HEK293 (cell line): Measurements from ENCODE around the gene FAM89B.

Source experiments
- CTCF ChIA-PET: fragments of 350-600 bp; formaldehyde crosslinking; extraction: SDS; loops from one replicate; lab custom pipeline; 2021; ENCODE audit warnings: antibody characterized with exemption; lab: Yijun Ruan, JAX
- POLR2A ChIA-PET: fragments of 300-600 bp; formaldehyde crosslinking; extraction: SDS; loops from one replicate; lab custom pipeline; 2020; ENCODE audit warnings: antibody characterized with exemption, inconsistent platforms; lab: Yijun Ruan, JAX
- H3K27ac ChIP-seq: fragments of 200-500 bp; sonication (Bioruptor generic); 2 replicates; pipeline ENCODE4 v1.5.1; 2014; ENCODE audit warnings: low read depth, low read length, control low read depth, inconsistent platforms; ENCODE audit errors: extremely low read depth
- H3K36me3 ChIP-seq, 2 experiments: fragments of 200-500 bp in 1 of 2; sonication (Bioruptor generic) in 1 of 2; 1 replicate in 1 of 2; 2 replicates in 1 of 2; pipeline ENCODE4 v1.5.1; 2014 to 2017; ENCODE audit warnings: inconsistent platforms in 2 of 2, low read length in 2 of 2; ENCODE audit not compliant: control insufficient read depth in 2 of 2, insufficient read depth in 1 of 2
- H3K4me1 ChIP-seq: fragments of 200-500 bp; sonication (Bioruptor generic); 2 replicates; pipeline ENCODE4 v1.5.1; 2014; ENCODE audit warnings: mild to moderate bottlenecking, low read length, inconsistent platforms; ENCODE audit not compliant: control insufficient read depth, insufficient read depth
- H3K4me3 ChIP-seq: 2 replicates; pipeline ENCODE4 v1.5.1; 2011; ENCODE audit warnings: low read depth, mild to moderate bottlenecking, control low read depth, low read length, moderate library complexity
- H3K9me3 ChIP-seq: fragments of 200-500 bp; sonication (Bioruptor generic); 2 replicates; pipeline ENCODE4 v1.5.1; 2014; ENCODE audit warnings: low read depth, low read length, inconsistent platforms; ENCODE audit not compliant: control insufficient read depth, insufficient read depth
- BCL11A ChIP-seq: fragments of 450-650 bp; formaldehyde crosslinking; IDR thresholded peaks from 2 replicates; pipeline ENCODE4 v1.5.1; 2016; ENCODE audit warnings: low read depth, missing biosample characterization, missing genetic modification characterization
- BCL11B ChIP-seq: fragments of 450-650 bp; formaldehyde crosslinking; IDR thresholded peaks from 2 replicates; pipeline ENCODE4 v1.5.1; 2016; ENCODE audit warnings: low read depth, missing biosample characterization, missing genetic modification characterization
- GLIS2 ChIP-seq: fragments of 450-650 bp; formaldehyde crosslinking; IDR thresholded peaks from 2 replicates; pipeline ENCODE4 v1.5.1; 2016; ENCODE audit warnings: missing biosample characterization, missing genetic modification characterization
- HOXD13 ChIP-seq: sonication (generic); formaldehyde crosslinking; IDR thresholded peaks from 2 replicates; pipeline ENCODE4 v1.8.0; 2022; ENCODE audit warnings: missing genetic modification reagents, borderline replicate concordance
- KLF8 ChIP-seq: fragments of 450-650 bp; formaldehyde crosslinking; IDR thresholded peaks from 2 replicates; pipeline ENCODE4 v1.5.1; 2016; ENCODE audit warnings: missing biosample characterization, missing genetic modification characterization
- PRDM1 ChIP-seq: fragments of 450-650 bp; formaldehyde crosslinking; IDR thresholded peaks from 2 replicates; pipeline ENCODE4; 2016; ENCODE audit warnings: missing biosample characterization, missing genetic modification characterization
- SALL2 ChIP-seq: fragments of 450-650 bp; formaldehyde crosslinking; IDR thresholded peaks from 2 replicates; pipeline ENCODE4 v1.5.0; 2017; ENCODE audit warnings: missing biosample characterization, mild to moderate bottlenecking, missing genetic modification characterization, borderline replicate concordance
- WT1 ChIP-seq: fragments of 450-650 bp; formaldehyde crosslinking; IDR thresholded peaks from 2 replicates; pipeline ENCODE4 v1.5.1; 2016; ENCODE audit warnings: missing biosample characterization, missing genetic modification characterization
- YY1 ChIP-seq: fragments of 450-650 bp; formaldehyde crosslinking; IDR thresholded peaks from 2 replicates; pipeline ENCODE4 v1.5.1; 2018; ENCODE audit warnings: missing biosample characterization, missing genetic modification characterization
- YY2 ChIP-seq: fragments of 450-650 bp; formaldehyde crosslinking; IDR thresholded peaks from 2 replicates; pipeline ENCODE4 v1.5.1; 2016; ENCODE audit warnings: missing biosample characterization, missing genetic modification characterization
- ZBTB21 ChIP-seq: fragments of 450-650 bp; formaldehyde crosslinking; IDR thresholded peaks from 2 replicates; pipeline ENCODE4 v1.5.1; 2017; ENCODE audit warnings: missing biosample characterization, missing genetic modification characterization
- ZBTB7A ChIP-seq: fragments of 450-650 bp; formaldehyde crosslinking; IDR thresholded peaks from 2 replicates; pipeline ENCODE4 v1.5.1; 2016; ENCODE audit warnings: low read depth, missing biosample characterization, missing genetic modification characterization
- ZBTB8A ChIP-seq: fragments of 450-650 bp; formaldehyde crosslinking; IDR thresholded peaks from 2 replicates; pipeline ENCODE4 v1.5.1; 2016; ENCODE audit warnings: missing biosample characterization, missing genetic modification characterization
- ZEB2 ChIP-seq: fragments of 450-650 bp; formaldehyde crosslinking; IDR thresholded peaks from 2 replicates; pipeline ENCODE4 v1.5.1; 2016; ENCODE audit warnings: missing biosample characterization, missing genetic modification characterization
- ZIC2 ChIP-seq: fragments of 450-650 bp; formaldehyde crosslinking; IDR thresholded peaks from 2 replicates; pipeline ENCODE4 v1.5.1; 2016; ENCODE audit warnings: missing biosample characterization, missing genetic modification characterization
- ZNF146 ChIP-seq: fragments of 450-650 bp; formaldehyde crosslinking; IDR thresholded peaks from 2 replicates; pipeline ENCODE4 v1.5.1; 2016; ENCODE audit warnings: missing biosample characterization, missing genetic modification characterization
- ZNF169 ChIP-seq: fragments of 450-650 bp; formaldehyde crosslinking; IDR thresholded peaks from 2 replicates; pipeline ENCODE4 v1.5.1; 2016; ENCODE audit warnings: missing biosample characterization, missing genetic modification characterization
- ZNF174 ChIP-seq: fragments of 450-650 bp; formaldehyde crosslinking; IDR thresholded peaks from 2 replicates; pipeline ENCODE4 v1.5.0; 2017; ENCODE audit warnings: missing biosample characterization, mild to moderate bottlenecking, missing genetic modification characterization
- ZNF19 ChIP-seq: fragments of 450-650 bp; formaldehyde crosslinking; IDR thresholded peaks from 2 replicates; pipeline ENCODE4; 2016; ENCODE audit warnings: missing biosample characterization, missing genetic modification characterization, low read depth
- ZNF311 ChIP-seq: fragments of 450-650 bp; formaldehyde crosslinking; IDR thresholded peaks from 2 replicates; pipeline ENCODE4 v1.5.1; 2017; ENCODE audit warnings: missing biosample characterization, missing genetic modification characterization, borderline replicate concordance
- ZNF350 ChIP-seq: fragments of 450-650 bp; formaldehyde crosslinking; IDR thresholded peaks from 2 replicates; pipeline ENCODE4 v1.5.0; 2017; ENCODE audit warnings: missing biosample characterization, mild to moderate bottlenecking, missing genetic modification characterization
- ZNF416 ChIP-seq: fragments of 450-650 bp; formaldehyde crosslinking; IDR thresholded peaks from 2 replicates; pipeline ENCODE4 v1.5.1; 2016; ENCODE audit warnings: missing biosample characterization, missing genetic modification characterization
- ZNF433 ChIP-seq: fragments of 450-650 bp; formaldehyde crosslinking; IDR thresholded peaks from 2 replicates; pipeline ENCODE4 v1.5.1; 2016; ENCODE audit warnings: missing biosample characterization, missing genetic modification characterization, low read depth
- ZNF544 ChIP-seq: fragments of 450-650 bp; formaldehyde crosslinking; IDR thresholded peaks from 2 replicates; pipeline ENCODE4 v1.5.0; 2017; ENCODE audit warnings: missing biosample characterization, missing genetic modification characterization
- ZNF561 ChIP-seq: fragments of 450-650 bp; IDR thresholded peaks from 2 replicates; pipeline ENCODE4 v1.5.1; 2018; ENCODE audit warnings: missing biosample characterization, missing genetic modification characterization, borderline replicate concordance
- ZNF596 ChIP-seq: fragments of 450-650 bp; IDR thresholded peaks from 2 replicates; pipeline ENCODE4 v1.5.0; 2018; ENCODE audit warnings: missing biosample characterization, mild to moderate bottlenecking, missing genetic modification characterization, moderate library complexity
- ZNF629 ChIP-seq: fragments of 450-650 bp; formaldehyde crosslinking; IDR thresholded peaks from 2 replicates; pipeline ENCODE4 v1.5.1; 2017; ENCODE audit warnings: missing biosample characterization, missing genetic modification characterization
- ZNF707 ChIP-seq: fragments of 450-650 bp; formaldehyde crosslinking; IDR thresholded peaks from 2 replicates; pipeline ENCODE4 v1.5.1; 2016; ENCODE audit warnings: missing biosample characterization, missing genetic modification characterization
- ZSCAN30 ChIP-seq: fragments of 450-650 bp; IDR thresholded peaks from 2 replicates; pipeline ENCODE4 v1.5.1; 2018; ENCODE audit warnings: missing biosample characterization, mild to moderate bottlenecking, missing genetic modification characterization, moderate library complexity
- TF ChIP-seq, protein P1 (sequence below): fragments of 450-650 bp; formaldehyde crosslinking; IDR thresholded peaks from 2 replicates; pipeline ENCODE4 v1.5.1; 2017; ENCODE audit warnings: missing biosample characterization, mild to moderate bottlenecking, missing genetic modification characterization, moderate library complexity
- TF ChIP-seq, protein P2 (sequence below): fragments of 450-650 bp; formaldehyde crosslinking; IDR thresholded peaks from 2 replicates; pipeline ENCODE4; 2016; ENCODE audit warnings: missing biosample characterization, missing genetic modification characterization
- TF ChIP-seq, protein P3 (sequence below): fragments of 450-650 bp; formaldehyde crosslinking; IDR thresholded peaks from 2 replicates; pipeline ENCODE4 v1.5.1; 2016; ENCODE audit warnings: missing biosample characterization, missing genetic modification characterization

FAM89B gene

DNA sequence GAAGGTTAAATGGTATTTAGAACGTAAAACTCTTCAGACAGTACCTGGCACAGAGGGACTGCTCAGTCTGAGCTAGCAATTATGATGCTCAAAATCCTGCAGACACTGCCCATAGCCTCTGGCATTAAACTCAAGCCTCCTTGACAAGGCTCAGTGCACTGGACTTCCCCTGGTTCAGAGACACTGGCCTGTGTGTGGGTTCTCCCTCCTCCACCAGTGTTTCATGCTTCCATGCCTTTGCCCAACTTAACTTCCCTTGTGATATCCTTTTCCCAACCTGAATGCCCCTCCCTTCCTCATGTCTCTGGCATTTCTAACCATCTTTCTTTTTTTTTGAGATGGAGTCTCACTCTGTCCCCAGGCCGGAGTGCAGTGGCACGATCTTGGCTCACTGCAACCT, 23.2 kb upstream of the FAM89B start:
- H3K36me3 ChIP-seq = peaks cover 5 to 74% of the 10 kb centered on the region in 2 experiments; a peak in 2 of 3 replicates
- H3K27ac ChIP-seq = no peak overlapping the region
- ChIA-PET POLR2A (interaction anchor here (0.7 to 3.0 kb wide), 5 partner anchors 9 to 76 kb away, joined by 3 to 9 read pairs (median 5); partner anchors contain the start of gene ZNRD2), CTCF (interaction anchor here (0.7 to 1.9 kb wide), 3 partner anchors 24 to 219 kb away, joined by 3 to 7 read pairs (median 4); no protein-coding TSS in a partner anchor)
- TF ChIP-seq ZNF174 (tag by site-specific recombination) = no peak
- no peak for TF ChIP-seq ZSCAN30 (tag by site-specific recombination)
- no peak for TF ChIP-seq SALL2 (tag by site-specific recombination)
- no peak for TF ChIP-seq YY1
- TF ChIP-seq ZNF350 = no peak
- TF ChIP-seq ZNF311 (tag by site-specific recombination) = no peak
- TF ChIP-seq ZNF707 (tag by site-specific recombination) = no peak
- TF ChIP-seq YY2 (tag by site-specific recombination) = no peak
- no peak for TF ChIP-seq HOXD13
- TF ChIP-seq, protein P1, sequence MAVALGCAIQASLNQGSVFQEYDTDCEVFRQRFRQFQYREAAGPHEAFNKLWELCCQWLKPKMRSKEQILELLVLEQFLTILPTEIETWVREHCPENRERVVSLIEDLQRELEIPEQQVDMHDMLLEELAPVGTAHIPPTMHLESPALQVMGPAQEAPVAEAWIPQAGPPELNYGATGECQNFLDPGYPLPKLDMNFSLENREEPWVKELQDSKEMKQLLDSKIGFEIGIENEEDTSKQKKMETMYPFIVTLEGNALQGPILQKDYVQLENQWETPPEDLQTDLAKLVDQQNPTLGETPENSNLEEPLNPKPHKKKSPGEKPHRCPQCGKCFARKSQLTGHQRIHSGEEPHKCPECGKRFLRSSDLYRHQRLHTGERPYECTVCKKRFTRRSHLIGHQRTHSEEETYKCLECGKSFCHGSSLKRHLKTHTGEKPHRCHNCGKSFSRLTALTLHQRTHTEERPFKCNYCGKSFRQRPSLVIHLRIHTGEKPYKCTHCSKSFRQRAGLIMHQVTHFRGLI (tag by site-specific recombination) = no peak
- H3K9me3 ChIP-seq = no peaks in the 10 kb centered on the region
- no peaks in the 10 kb centered on the region; the same call in 1 of the 2 replicates for H3K4me1 ChIP-seq
- H3K4me3 ChIP-seq = no peak overlapping the region

DNA sequence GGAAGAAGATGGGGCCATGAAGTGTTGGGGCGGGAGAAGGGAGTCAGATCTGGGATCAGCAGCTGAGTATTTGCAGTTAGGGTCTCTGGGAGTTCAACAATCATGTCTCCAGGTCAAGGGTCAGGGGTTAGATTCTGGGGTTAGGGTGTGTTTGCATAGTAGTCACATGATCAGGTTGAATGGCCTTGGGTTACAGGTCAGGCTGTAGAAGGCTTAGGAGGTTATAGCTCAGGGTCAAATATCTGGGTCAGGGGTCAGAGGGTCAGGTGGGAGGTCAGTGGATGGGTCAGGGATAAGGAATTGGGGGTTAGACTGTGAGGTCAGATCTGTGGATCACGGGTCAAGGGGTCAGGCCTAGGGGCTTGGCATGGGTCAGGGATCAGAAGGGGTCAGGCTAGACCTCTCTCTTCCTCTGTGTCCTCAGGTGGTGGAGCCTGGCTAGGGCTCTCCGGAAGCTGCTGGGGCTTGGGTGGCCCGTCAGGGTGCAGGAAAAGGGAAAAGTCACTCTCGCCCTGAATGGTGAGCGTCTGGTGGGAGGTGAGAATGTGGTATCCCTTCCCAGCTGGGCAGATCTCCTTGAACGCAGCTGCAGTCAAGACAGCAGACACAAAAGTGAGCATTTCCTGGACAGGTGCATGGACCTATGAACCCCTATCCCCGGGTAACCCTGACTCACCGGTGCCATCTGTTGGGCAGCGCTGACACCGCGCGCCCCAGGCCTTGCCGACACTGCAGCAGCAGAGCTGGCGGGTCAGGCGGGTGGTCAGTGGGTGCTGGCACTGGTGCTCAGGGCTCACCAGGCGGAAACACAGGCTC, 20.6 kb upstream of the FAM89B start:
- Histone ChIP-seq H3K36me3 (peaks cover 5 to 55% of the 10 kb centered on the region in 2 experiments; a peak in 2 of 3 replicates), H3K9me3 (no peaks in the 10 kb centered on the region), H3K27ac (no peak overlapping the region), H3K4me3 (no peak overlapping the region), H3K4me1 (no peaks in the 10 kb centered on the region; the same call in 1 of the 2 replicates)
- ChIA-PET CTCF (interaction anchor here (0.5 to 4.3 kb wide), 23 partner anchors 9 to 881 kb away, joined by 3 to 53 read pairs (median 4); partner anchors contain the start of genes FAM89B, PCNX3 and ZNRD2), POLR2A (interaction anchor here (0.5 to 2.7 kb wide), 9 partner anchors 11 to 477 kb away, joined by 3 to 9 read pairs (median 4); partner anchors contain the start of genes MALAT1, SCYL1 and ZNRD2)
- TF ChIP-seq BCL11B (peak; percentile 100), ZSCAN30 (tag by site-specific recombination) (no peak), GLIS2 (tag by site-specific recombination) (no peak), ZNF596 (tag by site-specific recombination) (peak; percentile 73), ZBTB21 (tag by site-specific recombination) (no peak), ZNF169 (no peak), ZNF561 (tag by site-specific recombination) (no peak), BCL11A (tag by site-specific recombination) (peak; percentile 100), WT1 (0 out of 2 replicates have a peak, but pooled peaks have one; percentile 22), ZIC2 (tag by site-specific recombination) (no peak), ZNF629 (tag by site-specific recombination) (0 out of 2 replicates have a peak, but pooled peaks have one; percentile 11), ZNF433 (tag by site-specific recombination) (no peak), KLF8 (no peak), ZNF416 (no peak), ZNF146 (tag by site-specific recombination) (peak; percentile 24; the same call in 1 of the 2 replicates), ZNF544 (tag by site-specific recombination) (no peak), ZNF19 (no peak), ZBTB8A (tag by site-specific recombination) (peak; percentile 22; the same call in 1 of the 2 replicates), PRDM1 (peak; percentile 80), ZNF174 (tag by site-specific recombination) (no peak), ZBTB7A (tag by site-specific recombination) (peak; percentile 96), ZEB2 (tag by site-specific recombination) (0 out of 2 replicates have a peak, but pooled peaks have one; percentile 28)
- TF ChIP-seq, protein P2, sequence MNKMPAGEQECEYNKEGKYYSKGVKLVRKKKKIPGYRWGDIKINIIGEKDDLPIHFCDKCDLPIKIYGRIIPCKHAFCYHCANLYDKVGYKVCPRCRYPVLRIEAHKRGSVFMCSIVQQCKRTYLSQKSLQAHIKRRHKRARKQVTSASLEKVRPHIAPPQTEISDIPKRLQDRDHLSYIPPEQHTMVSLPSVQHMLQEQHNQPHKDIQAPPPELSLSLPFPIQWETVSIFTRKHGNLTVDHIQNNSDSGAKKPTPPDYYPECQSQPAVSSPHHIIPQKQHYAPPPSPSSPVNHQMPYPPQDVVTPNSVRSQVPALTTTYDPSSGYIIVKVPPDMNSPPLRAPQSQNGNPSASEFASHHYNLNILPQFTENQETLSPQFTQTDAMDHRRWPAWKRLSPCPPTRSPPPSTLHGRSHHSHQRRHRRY (tag by site-specific recombination) = no peak
- TF ChIP-seq, protein P3, sequence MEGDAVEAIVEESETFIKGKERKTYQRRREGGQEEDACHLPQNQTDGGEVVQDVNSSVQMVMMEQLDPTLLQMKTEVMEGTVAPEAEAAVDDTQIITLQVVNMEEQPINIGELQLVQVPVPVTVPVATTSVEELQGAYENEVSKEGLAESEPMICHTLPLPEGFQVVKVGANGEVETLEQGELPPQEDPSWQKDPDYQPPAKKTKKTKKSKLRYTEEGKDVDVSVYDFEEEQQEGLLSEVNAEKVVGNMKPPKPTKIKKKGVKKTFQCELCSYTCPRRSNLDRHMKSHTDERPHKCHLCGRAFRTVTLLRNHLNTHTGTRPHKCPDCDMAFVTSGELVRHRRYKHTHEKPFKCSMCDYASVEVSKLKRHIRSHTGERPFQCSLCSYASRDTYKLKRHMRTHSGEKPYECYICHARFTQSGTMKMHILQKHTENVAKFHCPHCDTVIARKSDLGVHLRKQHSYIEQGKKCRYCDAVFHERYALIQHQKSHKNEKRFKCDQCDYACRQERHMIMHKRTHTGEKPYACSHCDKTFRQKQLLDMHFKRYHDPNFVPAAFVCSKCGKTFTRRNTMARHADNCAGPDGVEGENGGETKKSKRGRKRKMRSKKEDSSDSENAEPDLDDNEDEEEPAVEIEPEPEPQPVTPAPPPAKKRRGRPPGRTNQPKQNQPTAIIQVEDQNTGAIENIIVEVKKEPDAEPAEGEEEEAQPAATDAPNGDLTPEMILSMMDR (tag by site-specific recombination) = peak; percentile 48; the same call in 1 of the 2 replicates
